HTR-8/SVneo (cell line): ENCODE measurements around the gene NR1H4.
"Not testable (repeated sequence)": the region's sequence is repeated elsewhere in the genome, so short reads cannot be mapped to it uniquely, and the experiment has no call there.

Experiments used
- DNase-seq: peaks from one replicate; pipeline ENCODE4 v3.0.0; 2011; ENCODE audit warnings: low spot score, mixed read lengths; ENCODE audit not compliant: insufficient read length
- FAIRE-seq: peaks from 2 replicates; lab custom pipeline; 2011; peaks lifted over from hg19 to GRCh38; lab: Jason Lieb, UNC

Gene NR1H4

DNA sequence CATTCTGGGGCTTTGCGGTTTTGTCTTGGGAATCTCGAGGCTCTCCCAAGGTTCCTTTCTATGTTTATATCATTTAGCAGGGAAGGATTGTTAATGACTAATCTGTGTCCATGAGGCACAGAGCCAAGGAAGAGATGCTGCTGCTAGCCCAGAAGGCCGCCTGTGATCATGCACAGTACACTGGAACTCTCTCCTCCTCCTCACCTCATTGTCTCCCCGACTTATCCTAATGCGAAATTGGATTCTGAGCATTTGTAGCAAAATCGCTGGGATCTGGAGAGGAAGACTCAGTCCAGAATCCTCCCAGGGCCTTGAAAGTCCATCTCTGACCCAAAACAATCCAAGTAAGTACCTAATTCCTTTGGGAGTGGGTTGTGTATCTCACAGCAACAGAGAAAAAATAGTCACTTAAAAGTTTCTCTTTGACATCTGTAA is at the start of gene NR1H4:
NR1H4 (plus strand) TSS at position 151 of the 435 bp plus-strand sequence. CDS start 19,458 bp downstream, outside the sequence.
- no peak for FAIRE-seq
- DNase-seq, result peak; percentile 6

DNA sequence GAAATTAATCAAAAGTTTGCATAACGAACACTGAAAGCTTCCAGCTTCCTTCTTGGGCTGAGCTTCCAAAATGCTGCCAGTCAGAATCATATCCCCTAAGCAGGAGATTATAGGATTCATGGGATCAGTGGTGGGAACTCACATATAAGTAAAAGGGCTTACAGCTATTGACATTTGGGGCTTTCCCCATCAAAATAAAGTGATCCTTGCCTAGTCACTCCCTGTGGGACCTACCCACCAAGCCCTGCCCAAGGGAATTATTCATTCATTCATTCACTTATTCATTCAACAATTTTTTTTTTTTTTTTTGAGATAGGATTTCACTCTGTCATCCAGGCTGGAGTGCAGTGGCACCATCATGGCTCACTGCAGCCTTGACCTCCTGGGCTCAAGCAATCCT is 47.5 kb upstream of the NR1H4 start:
- FAIRE-seq (no peak), DNase-seq (no peak)

DNA sequence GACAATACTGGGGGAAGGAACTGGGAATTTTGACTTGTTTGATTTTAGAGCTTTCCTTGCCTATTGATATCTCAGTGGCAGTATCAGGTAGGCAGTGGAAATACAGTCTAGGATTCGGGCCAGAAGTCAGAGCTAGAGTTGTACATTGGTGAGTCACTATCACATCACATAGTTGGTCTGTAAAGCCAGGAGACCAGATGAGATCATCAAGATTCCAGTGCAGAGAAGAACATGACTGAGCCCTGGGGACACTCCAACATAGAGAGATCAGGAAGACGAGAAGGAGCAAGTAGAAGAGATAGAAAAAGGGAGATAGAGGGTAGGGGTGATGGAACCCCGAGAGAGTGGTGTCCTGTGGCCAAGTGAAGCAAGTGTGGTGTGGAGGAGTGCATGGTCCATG is 46.6 kb upstream of the NR1H4 start:
- FAIRE-seq (no peak), DNase-seq (peak; percentile 48)

DNA sequence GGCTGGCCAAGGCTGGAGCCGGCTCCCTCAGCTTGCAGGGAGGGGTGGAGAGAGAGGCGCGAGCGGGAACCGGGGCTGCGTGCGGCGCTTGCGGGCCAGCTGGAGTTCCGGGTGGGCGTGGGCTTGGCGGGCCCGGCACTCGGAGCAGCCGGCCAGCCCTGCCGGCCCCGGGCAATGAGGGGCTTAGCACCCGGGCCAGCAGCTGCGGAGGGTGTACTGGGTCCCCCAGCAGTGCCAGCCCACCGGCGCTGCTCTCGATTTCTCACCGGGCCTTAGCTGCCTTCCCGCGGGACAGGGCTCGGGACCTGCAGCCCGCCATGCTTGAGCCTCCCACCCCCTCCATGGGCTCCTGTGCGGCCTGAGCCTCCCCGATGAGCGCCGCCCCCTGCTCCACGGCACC is 43.4 kb upstream of the NR1H4 start:
- FAIRE-seq, DNase-seq: not testable (repeated sequence)

DNA sequence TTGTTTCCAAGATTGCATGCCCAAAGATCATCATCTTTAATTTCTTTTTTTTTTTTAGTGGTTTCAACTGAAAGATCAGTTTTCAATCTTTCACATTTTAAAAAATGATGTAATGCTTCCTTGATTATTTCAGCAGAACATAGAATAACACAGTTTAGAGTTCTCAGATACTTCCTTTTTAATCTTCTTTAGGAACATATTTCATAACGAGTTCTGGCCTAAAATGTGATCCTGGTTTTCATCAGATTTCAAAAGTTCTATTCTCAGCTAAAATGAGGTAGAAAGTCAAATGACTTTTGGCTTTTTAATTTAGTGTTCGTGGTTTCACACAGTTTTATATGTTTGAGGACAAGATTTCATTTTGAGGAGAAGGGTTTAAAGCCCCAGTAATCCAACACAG is 40.0 kb upstream of the NR1H4 start:
- no peak for FAIRE-seq
- DNase-seq, result no peak

DNA sequence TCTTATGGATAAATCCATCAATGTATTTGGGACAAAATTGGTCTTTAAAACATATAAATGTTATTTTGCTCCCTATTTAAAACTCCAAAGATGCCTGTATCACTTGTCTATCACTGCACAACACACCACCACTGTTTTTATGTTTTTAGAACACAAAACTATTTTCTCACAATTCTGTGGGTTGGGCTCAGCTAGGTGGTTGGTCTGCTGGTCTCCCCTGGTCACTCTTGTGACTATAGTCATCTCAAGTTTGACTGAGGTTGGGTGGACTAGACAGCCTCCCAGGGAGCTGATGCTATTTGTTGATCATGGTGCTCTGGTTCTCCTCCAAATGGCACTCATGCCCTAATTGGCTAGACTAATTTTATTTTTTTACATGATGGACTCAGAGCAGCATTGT is 39.5 kb upstream of the NR1H4 start:
- DNase-seq (no peak), FAIRE-seq (no peak)

DNA sequence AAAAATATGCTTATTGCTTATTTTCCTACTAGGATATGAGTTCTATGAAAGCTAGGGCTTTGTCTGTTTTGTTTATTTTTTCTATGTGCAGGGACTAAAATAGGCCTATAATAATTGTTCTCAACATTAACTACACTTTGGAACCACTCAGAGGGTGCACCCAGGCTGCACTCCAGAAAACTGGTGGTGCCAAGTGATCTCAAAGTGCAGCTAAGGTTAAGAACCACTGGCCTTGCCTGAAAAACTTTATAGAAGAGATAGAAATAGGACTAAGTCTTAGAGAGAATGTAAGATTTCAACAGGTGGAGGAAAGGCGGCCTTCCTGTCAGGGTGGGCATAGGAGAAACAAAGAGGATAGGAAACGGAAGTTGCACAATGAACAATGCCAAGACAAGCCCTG is 37.7 kb upstream of the NR1H4 start:
- FAIRE-seq (no peak), DNase-seq (no peak)

DNA sequence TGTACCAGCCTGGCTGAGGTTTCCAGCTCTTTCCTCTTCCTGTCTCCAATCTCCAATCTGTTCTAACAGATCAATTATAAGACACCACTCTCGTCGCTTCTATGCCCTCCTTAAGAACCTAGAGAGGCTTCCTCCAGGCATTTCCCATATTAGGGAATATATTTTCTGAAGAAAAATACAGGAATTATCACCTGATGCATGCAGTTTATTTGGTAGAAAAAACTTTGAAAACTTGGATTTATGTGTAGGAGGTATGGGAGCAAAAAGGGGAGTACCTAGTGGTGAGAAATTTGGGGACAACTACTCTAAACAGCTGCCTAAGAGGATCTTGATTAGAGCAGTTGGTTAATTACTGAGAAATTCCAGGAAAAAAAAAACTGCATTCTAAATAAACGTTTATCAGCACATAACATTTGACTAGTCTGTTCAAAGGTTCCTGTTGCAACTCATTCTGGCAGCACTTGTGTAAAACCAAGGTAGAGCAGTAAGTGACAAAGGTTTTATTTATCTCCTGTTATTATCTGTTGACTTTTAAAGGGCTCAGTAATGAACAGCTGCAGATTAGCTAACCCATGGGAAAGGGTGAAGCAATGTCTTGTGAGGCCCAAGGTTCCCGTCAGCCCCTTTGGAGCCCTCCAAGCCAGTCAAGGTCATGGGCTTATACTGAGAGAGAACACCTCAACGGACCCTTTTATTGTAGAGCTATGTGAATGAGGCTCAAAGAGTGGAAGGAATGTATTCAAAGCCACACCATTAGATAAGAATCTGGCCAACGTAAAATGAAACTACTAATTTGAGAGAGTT is 36.4 kb upstream of the NR1H4 start:
- FAIRE-seq (no peak), DNase-seq (no peak)

DNA sequence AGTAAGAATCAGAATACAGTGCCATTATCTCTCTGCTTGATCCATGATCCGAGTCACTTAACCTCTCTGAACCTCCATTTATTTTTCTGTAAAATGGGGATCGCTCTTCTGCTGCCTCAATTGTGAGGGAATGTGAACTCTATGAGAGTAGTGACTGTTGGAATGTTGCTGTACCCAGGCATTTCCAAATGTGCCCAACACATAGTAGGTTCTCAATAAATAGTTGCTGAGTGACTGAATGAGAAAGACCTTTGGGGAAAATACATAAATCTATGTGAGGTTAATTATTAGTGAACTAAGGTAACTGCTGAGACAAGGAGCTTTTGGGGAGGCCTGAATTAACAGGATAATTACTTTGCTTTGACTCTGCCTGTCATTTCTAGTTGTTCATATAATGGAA is 33.9 kb upstream of the NR1H4 start:
- FAIRE-seq (no peak), DNase-seq (no peak)

DNA sequence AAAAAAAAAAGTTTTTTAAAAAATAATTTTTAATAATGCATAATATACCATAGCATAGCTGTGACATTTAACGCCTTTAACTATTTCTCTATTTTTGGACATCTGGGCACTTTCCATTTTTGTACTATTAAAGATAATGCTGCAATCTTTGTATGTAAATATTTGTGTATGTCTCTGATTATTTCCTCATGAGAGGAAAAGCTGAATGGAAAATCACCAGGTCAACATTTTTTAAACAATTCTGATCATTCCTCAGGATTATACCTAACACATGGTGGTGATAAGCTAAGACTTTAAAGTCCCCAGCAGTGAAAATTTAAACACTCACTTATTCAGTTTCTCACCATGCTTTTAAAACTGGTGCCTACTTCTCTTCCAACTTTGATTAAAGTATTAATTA is 31.3 kb upstream of the NR1H4 start:
- DNase-seq, result no peak
- FAIRE-seq, result no peak

DNA sequence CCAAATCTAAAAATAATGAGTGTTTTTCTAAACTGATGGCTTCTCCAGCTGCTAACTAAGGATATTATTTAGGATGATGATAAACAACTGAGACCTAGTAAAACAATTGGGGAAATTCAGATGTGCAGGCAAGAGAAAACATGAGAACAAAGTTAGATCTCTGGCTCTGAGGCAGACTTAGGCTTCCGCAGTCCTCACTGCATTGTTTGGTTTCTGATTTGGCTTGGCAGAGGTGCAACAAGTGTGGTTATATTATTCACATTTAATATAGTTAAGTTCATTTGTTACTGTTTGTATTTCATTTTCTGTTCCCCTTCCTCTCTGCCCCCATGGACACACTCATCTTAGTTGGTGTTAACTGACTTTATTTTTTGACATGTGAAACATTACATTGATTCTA is 30.2 kb upstream of the NR1H4 start:
- FAIRE-seq (no peak), DNase-seq (no peak)

DNA sequence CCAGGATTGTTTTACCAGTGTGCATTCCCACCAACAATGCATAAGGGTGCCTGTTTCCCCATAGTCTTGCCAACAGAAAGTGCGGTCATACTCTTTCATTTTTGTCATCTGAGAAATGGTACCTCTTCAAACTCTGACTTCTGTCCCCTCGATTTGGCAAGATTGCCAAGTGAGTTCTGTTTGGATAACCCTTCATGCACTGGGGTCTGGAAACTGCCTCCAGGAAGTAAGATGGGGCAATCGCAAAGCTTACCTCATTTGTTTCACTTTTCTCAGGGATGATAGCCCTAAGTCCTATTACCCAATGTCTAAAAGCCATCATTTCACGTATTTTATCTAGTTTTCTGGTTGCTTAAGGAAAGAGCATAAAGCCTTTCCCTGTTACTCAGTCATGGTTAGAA is 28.6 kb upstream of the NR1H4 start:
- FAIRE-seq (peak; percentile 13), DNase-seq (no peak)

DNA sequence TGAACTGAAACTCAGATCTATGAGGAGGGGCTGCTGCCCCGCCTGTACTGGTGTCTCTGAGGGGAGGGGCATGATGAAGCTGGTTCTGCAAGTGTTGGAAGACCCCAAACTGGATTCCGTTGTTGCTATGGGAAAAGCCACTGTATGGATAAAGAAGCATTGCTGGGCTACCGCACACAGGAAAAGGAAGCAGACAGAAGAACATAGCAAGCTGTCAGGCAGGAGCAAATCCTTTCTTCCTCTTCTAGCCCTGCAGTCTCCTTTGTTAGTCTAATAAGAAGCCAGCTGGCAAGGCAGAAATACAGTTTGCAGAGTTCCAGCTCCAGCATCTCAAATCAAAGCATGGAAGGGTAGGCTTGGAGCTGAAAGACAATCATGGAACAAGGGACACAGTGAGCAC is 26.3 kb upstream of the NR1H4 start:
- FAIRE-seq, result no peak

DNA sequence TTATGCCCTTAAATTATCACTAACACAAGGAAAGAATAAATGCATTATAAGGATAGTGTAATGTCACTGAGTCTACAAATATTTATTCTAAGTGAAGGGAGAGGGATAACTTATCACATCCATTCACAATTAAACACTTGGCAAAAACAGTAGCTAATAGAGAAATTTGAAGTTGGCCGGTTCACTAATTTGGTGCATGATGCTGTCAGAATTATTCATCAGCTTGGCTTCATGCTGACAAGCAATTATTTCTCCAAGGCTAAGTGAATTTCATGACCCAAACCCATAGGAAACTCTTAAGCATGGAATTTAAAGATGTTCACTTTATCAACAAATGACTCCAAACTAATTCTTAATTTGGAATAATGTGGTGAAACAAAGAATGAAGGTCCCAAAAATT is 25.0 kb upstream of the NR1H4 start:
- DNase-seq (no peak), FAIRE-seq (no peak)

More for the DNA sequence above, 26.3 kb upstream of the NR1H4 start:
- no peak for DNase-seq

DNA sequence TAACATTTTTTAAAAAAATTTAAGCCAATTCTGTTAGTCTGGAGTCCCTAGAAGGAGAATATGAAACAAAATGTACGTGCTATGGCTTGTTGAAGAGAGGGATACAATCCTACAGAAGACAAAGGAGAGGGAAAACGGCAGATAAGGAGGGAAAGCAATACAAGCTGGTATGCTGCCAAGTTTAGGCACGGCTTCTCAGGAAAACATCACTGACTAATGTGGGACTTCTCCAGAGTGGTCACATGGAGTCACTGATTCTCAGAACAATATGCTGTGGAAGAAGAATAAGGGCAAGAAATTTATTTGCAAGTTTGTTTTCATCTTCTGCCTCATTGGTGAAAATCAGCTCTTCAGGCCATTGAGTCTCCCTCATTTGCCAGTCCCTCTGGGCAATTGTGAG is 22.9 kb upstream of the NR1H4 start:
- FAIRE-seq (no peak), DNase-seq (no peak)

DNA sequence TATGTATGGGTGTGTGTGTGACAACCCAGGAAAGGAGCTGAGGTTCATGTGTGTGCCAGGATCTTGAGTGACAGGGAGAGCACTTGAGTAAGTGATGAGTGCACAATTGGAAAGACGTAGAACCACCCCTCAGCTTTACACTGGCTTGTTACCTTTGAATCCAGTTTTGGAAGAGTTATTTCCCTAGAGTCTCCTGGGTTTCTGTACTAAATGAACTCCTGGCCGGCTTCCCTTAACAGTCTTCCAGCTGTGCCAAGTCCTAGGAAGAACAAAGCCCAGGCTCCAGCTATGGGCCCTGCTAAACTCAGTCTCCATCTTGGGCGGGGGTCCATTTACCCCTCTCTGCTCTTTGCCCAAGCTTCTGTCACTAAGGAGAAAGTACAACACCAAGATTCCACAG is 19.7 kb upstream of the NR1H4 start:
- DNase-seq, result no peak
- FAIRE-seq, result no peak

DNA sequence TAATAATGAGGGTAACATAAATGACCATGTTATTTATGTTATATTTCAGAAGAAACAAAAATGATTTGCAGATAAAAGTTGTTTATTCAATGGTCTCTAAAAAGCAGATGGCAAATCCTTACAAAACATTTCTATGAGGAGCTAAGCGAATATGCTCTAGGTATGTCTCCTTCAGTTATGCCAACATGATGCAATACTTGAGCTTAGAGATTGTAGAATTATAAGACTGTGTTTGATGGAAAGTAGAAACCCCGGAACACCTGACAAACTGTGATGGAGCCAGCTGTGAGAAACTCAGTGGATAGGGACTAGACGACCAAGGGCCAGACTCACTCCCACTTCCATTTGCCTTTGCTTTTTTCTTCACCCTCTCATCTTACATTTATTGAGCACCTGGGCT is 17.8 kb upstream of the NR1H4 start:
- DNase-seq (no peak), FAIRE-seq (no peak)

DNA sequence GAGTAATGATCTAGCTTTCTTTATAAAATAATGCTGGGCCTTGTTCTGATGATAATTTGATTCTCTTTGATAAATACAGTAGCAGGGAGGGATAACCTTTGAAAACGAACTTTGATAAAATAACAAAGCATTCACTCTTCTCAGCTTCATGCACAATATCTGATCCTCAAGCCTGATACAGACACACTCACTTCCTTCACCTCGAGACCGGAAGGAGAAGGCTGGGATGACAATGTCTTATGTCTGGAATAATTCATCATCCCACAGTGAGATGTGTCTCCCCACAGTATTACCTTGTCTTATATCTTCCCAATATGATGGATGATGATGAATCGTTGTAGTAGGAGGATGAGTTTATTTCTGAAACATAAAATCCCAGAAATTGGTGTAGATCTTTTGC is 15.5 kb upstream of the NR1H4 start:
- DNase-seq (no peak), FAIRE-seq (no peak)

DNA sequence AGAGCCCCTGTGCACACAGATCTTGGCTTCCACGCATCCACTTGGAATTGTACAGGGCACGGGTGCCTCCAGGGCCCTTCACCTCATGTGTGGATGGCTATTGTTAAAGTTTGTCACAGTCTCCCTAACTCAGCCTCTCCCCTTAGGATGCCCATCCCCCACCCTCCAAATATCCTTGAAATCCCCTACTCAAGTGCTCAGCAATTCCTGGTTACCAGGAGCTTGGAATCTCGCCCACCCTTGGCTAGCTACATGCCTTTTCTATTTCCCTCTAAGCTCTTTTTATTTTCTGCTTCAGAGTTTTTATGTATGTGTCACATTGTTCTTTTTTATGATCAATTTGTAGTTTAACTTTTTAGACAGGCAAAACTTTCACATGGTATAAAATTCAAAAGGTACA is 13.0 kb upstream of the NR1H4 start:
- FAIRE-seq (no peak), DNase-seq (no peak)

DNA sequence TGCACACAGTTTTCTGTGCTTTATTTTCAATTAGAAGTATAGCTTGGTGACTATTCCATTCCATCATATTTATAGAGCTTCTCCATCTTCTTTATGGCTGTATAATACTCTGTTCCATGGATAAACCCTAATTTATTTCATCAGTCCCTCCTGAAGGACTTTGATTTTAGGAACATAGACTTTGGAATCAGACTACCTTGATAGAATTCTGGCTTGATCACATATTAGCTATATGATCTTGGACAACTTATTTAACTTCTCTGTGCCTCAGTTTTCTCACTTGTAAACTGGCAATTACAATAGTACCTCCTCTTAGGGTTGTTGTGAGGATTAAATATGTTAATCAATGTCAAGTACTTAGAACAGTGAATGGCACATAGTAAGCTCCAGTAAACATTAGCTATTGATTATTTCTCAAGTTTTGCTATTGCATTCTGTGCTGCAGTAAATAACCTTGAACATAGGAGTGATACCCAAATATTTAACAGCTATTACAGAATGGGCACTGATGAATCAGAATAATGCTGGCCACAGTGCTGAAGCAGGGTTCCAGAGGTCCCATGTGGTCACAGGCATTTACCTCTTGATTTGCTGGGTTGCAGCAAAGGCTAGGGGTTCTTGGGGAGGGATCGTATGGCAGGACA is 12.2 kb upstream of the NR1H4 start:
- FAIRE-seq (no peak), DNase-seq (no peak)

DNA sequence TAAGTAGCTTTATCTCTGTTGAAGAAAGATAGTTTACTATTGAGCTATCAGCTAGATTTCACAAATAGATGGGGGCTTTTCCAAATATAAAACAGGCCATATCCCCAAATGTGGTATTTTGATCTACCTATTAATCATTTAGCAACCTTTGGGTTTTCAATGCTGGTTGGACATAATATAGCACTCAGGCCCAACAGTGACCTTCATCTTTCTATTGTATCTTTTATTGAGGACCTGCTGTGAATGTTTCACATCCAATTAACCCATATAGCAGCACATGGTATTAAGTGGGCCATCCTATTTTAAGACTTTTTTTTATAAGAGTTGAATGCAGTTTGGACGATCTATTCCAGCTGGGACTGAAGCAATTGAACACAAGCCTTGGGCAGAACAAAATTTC is 10.0 kb upstream of the NR1H4 start:
- DNase-seq (no peak), FAIRE-seq (no peak)

DNA sequence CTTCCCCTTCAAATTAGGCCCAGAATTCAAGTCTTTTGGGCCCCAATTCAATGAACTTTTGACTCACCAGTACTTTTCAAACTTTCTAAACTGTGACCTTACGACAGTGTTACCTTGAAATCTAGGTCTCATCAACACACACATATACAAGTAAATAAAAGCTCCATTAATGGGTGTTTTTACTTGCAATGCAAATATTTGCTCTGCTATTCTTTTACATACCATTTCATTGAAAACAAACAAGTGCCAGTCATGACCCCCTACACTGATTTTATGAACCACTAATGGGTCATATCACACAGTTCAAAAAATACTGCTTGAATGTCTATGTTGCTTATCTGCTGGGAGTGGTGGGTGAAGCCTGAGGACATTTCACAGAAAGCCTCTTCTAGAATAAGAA is 9.1 kb upstream of the NR1H4 start:
- no peak for FAIRE-seq
- no peak for DNase-seq
